Ovary (tissue), 3 donors: Measurements from ENCODE around the gene CCDC74A.
"Not testable (repeated sequence)": the region's sequence is repeated elsewhere in the genome, so short reads cannot be mapped to it uniquely, and the experiment has no call there.

Experiments
- POLR2A ChIP-seq: fragments of 450-650 bp; IDR thresholded peaks from one replicate; pipeline ENCODE4 v1.6.1; 2017; ENCODE audit warnings: antibody characterized with exemption, mild to moderate bottlenecking, moderate library complexity
- TF ChIP-seq, protein P1 (sequence below), 3 donors: fragments of 450-650 bp in 2 of 3; fragments of 200-600 bp in 1 of 3; IDR thresholded peaks; one replicate each; pipeline versions ENCODE4 v1.5.1 to v1.8.0; 2016 to 2022; ENCODE audit warnings: antibody characterized with exemption in 3 of 3, mild to moderate bottlenecking in 1 of 3
- donor health status: DM: no; HTN: no; CAD: no.

DNA sequence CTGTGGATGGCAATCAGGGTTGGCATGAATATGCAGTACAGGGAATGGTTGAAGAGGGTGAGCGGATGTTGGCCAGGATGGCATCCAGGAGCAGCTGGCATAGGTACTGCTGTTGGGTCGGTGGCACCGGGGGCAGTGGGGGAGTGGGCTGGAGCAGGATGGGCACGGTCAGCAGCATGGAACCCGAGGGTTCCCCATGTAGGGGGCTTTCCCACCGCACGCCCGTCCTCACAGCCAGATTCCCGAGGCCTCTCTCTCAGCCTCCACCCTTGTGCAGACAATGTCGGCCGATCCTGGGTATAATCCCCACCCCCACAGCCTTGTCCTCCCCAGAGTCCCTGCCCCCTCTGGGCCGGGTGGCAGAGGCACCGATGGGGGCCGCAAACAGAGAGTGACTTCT, 9.2 kb downstream of the CCDC74A start:
- TF ChIP-seq, protein P1, sequence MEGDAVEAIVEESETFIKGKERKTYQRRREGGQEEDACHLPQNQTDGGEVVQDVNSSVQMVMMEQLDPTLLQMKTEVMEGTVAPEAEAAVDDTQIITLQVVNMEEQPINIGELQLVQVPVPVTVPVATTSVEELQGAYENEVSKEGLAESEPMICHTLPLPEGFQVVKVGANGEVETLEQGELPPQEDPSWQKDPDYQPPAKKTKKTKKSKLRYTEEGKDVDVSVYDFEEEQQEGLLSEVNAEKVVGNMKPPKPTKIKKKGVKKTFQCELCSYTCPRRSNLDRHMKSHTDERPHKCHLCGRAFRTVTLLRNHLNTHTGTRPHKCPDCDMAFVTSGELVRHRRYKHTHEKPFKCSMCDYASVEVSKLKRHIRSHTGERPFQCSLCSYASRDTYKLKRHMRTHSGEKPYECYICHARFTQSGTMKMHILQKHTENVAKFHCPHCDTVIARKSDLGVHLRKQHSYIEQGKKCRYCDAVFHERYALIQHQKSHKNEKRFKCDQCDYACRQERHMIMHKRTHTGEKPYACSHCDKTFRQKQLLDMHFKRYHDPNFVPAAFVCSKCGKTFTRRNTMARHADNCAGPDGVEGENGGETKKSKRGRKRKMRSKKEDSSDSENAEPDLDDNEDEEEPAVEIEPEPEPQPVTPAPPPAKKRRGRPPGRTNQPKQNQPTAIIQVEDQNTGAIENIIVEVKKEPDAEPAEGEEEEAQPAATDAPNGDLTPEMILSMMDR (IDR thresholded peaks at IDR 0.05) = not testable (repeated sequence)
- TF ChIP-seq POLR2A = not testable (repeated sequence)
